HG03457 (cell line): ENCODE data around the gene FAM240B.

ENCODE experiments used
- ATAC-seq: cut with Tn5 transposase; IDR thresholded peaks from one replicate; pipeline ENCODE4 v1.9.1; 2021; ENCODE audit warnings: moderate number of reproducible peaks; ENCODE audit not compliant: unreplicated experiment

FAM240B gene

GRCh38 chr9:38720083-38720745 lies at the start of gene FAM240B:
FAM240B (minus strand) TSS chr9:38720133; CDS start chr9:38703999, 16,134 bp downstream.
- no peak for ATAC-seq

GRCh38 chr9:38768351-38768761 lies 48.4 kb upstream of the FAM240B start:
- ATAC-seq: no peak

GRCh38 chr9:38765101-38765500 lies 45.2 kb upstream of the FAM240B start:
- ATAC-seq: no peak

- no peak for ATAC-seq
These were observed 42.1 kb upstream of the FAM240B start for GRCh38 chr9:38761999-38762398.

- no peak for ATAC-seq
These were observed 41.4 kb upstream of the FAM240B start for GRCh38 chr9:38761339-38761738.

- no peak for ATAC-seq
These were observed 36.8 kb upstream of the FAM240B start for GRCh38 chr9:38756702-38757101.

GRCh38 chr9:38747941-38748340 lies 28.0 kb upstream of the FAM240B start:
- no peak for ATAC-seq

- no peak for ATAC-seq
These were observed 27.1 kb upstream of the FAM240B start for GRCh38 chr9:38747067-38747466.

GRCh38 chr9:38746303-38746702 lies 26.4 kb upstream of the FAM240B start:
- no peak for ATAC-seq

GRCh38 chr9:38744484-38744883 lies 24.6 kb upstream of the FAM240B start:
- no peak for ATAC-seq

GRCh38 chr9:38737246-38737645 lies 17.3 kb upstream of the FAM240B start:
- ATAC-seq: no peak

GRCh38 chr9:38734831-38735230 lies 14.9 kb upstream of the FAM240B start:
- ATAC-seq: no peak

- no peak for ATAC-seq
These were observed 13.6 kb upstream of the FAM240B start for GRCh38 chr9:38733503-38733902.

- no peak for ATAC-seq
These were observed 13.0 kb upstream of the FAM240B start for GRCh38 chr9:38732885-38733284.

- no peak for ATAC-seq
These were observed 7.6 kb upstream of the FAM240B start for GRCh38 chr9:38727497-38728001.

GRCh38 chr9:38724754-38725153 lies 4.8 kb upstream of the FAM240B start:
- no peak for ATAC-seq

GRCh38 chr9:38718148-38718547 lies 1.8 kb downstream of the FAM240B start:
- ATAC-seq: no peak

- no peak for ATAC-seq
These were observed 4.2 kb downstream of the FAM240B start for GRCh38 chr9:38715684-38716083.

GRCh38 chr9:38713426-38713825 lies 6.5 kb downstream of the FAM240B start:
- ATAC-seq: no peak

- no peak for ATAC-seq
These were observed 11.2 kb downstream of the FAM240B start for GRCh38 chr9:38708759-38709158.

GRCh38 chr9:38707885-38708637 lies 11.9 kb downstream of the FAM240B start:
- no peak for ATAC-seq

GRCh38 chr9:38706493-38706892 lies 13.4 kb downstream of the FAM240B start:
- no peak for ATAC-seq
